Measurements from ENCODE around the gene SLCO3A1.

GRCh38 chr15:92100751-92101150 is 247.2 kb downstream of the SLCO3A1 start:
- TF ChIP-seq CTCF (IDR thresholded peaks at IDR 0.05) = no peak
- TF ChIP-seq POLR2AphosphoS5 (IDR thresholded peaks at IDR 0.05) = no peak
- no peak for TF ChIP-seq EP300 (IDR thresholded peaks at IDR 0.05)
- no peak for TF ChIP-seq POLR2A (IDR thresholded peaks at IDR 0.05)
